Sigmoid colon (tissue), 4 donors: ENCODE results near the gene PPP1R1A.

Experiments
- EP300 ChIP-seq, 4 donors: sonication (generic); formaldehyde crosslinking; IDR thresholded peaks; one replicate each; pipeline ENCODE4 v1.6.1; 2017; ENCODE audit warnings: antibody characterized with exemption in 4 of 4
- POLR2A ChIP-seq, 2 donors: fragments of 450-650 bp; IDR thresholded peaks; one replicate each; pipeline ENCODE4 v1.6.1; 2016; ENCODE audit warnings: antibody characterized with exemption in 2 of 2, mild to moderate bottlenecking in 2 of 2, moderate library complexity in 2 of 2
- POLR2AphosphoS5 ChIP-seq, 4 donors: sonication (generic); formaldehyde crosslinking; IDR thresholded peaks; one replicate each; pipeline ENCODE4 v1.6.1; 2017; ENCODE audit warnings: antibody characterized with exemption in 4 of 4
- TF ChIP-seq, protein P1 (sequence below), 4 experiments: fragments of 450-650 bp in 3 of 4; fragments of 200-600 bp in 1 of 4; IDR thresholded peaks; one replicate each; pipeline ENCODE4 v1.5.1; 2016 to 2019; ENCODE audit warnings: antibody characterized with exemption in 4 of 4, mild to moderate bottlenecking in 3 of 4, moderate library complexity in 2 of 4

DNA sequence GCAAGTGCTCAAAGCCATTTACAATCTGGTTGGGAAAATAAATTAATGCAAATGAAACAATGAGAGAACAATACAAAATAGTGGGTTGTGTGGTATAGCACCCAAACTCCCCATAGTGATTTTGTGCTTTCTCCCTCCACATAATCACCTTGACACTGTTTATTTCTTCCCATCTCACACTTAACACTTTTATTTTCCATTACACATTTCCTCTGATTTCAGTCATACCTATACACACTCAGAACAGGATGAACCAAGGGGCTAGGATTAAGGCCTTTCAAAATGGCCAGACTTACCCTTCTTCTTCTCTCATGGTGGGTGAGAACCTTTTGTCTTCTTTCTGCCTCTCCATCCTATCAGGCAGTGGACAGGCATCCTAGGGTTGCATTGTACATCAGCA is 53.0 kb downstream of the PPP1R1A start:
- TF ChIP-seq, protein P1, sequence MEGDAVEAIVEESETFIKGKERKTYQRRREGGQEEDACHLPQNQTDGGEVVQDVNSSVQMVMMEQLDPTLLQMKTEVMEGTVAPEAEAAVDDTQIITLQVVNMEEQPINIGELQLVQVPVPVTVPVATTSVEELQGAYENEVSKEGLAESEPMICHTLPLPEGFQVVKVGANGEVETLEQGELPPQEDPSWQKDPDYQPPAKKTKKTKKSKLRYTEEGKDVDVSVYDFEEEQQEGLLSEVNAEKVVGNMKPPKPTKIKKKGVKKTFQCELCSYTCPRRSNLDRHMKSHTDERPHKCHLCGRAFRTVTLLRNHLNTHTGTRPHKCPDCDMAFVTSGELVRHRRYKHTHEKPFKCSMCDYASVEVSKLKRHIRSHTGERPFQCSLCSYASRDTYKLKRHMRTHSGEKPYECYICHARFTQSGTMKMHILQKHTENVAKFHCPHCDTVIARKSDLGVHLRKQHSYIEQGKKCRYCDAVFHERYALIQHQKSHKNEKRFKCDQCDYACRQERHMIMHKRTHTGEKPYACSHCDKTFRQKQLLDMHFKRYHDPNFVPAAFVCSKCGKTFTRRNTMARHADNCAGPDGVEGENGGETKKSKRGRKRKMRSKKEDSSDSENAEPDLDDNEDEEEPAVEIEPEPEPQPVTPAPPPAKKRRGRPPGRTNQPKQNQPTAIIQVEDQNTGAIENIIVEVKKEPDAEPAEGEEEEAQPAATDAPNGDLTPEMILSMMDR (IDR thresholded peaks at IDR 0.05), result no peak
- TF ChIP-seq POLR2A (IDR thresholded peaks at IDR 0.05), result no peak
- no peak for TF ChIP-seq EP300 (IDR thresholded peaks at IDR 0.05)
- TF ChIP-seq POLR2AphosphoS5 (IDR thresholded peaks at IDR 0.05), result no peak
